Stimulated activated CD4-positive, alpha-beta T cell treated with anti-CD3 and anti-CD28 coated beads, Interleukin-12 subunit alpha, Interleukin-12 subunit beta, amount 100 ng/mL, for 24 hours (primary cell): Measurements from ENCODE around the gene ZNF221.

Experiments
- DNase-seq, 2 experiments: peaks; one replicate each; pipeline ENCODE4 v3.0.0-alpha.2; 2020; ENCODE audit warnings: low read depth in 2 of 2

The ZNF221 gene

DNA sequence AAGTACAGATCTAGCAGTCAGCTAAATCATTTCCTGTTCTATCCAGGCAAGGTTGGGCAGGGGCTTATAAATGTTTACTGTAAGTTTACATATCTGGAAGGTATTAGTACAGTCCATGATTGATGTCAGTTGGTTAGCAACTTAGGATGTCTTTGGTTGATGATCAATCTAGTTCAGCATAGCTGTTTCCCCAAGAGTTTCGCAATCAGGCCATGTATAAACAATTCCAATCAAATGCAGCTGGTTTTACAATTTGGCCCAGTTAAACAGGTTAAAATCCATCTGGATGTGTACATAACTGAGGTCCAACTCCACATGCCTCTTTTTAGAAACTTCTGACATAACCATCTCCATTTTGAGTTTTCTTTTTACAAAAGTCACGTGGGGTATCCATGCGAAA, 6.9 kb downstream of the ZNF221 start:
- no peak for DNase-seq

DNA sequence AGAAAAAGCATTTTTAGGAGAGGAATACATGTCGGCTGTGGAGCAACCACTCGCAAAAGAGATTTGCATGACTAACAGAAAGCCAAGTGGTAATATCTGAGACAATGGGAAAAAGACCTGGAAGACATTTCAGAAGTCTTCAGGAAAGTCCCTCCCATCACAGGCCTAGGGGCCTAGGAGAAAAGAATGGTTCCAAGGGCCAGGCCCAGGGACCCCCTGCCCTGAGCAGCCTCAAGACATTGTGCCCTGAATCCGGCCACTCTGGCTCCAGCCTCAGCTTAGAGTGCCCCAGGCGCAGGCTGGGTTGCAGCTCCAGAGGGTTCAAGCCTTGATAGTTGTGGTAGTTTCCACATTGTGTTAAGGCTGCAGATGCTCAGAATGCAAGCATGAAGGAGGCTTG, 9.4 kb downstream of the ZNF221 start:
- DNase-seq = no peak

GRCh38 chr19:43966079-43966694, 15.2 kb downstream of the ZNF221 start:
- no peak for DNase-seq

- DNase-seq = no peak
These were observed 25.7 kb downstream of the ZNF221 start for GRCh38 chr19:43976732-43977131.

GRCh38 chr19:43983544-43983911, 32.5 kb downstream of the ZNF221 start:
- no peak for DNase-seq

DNA sequence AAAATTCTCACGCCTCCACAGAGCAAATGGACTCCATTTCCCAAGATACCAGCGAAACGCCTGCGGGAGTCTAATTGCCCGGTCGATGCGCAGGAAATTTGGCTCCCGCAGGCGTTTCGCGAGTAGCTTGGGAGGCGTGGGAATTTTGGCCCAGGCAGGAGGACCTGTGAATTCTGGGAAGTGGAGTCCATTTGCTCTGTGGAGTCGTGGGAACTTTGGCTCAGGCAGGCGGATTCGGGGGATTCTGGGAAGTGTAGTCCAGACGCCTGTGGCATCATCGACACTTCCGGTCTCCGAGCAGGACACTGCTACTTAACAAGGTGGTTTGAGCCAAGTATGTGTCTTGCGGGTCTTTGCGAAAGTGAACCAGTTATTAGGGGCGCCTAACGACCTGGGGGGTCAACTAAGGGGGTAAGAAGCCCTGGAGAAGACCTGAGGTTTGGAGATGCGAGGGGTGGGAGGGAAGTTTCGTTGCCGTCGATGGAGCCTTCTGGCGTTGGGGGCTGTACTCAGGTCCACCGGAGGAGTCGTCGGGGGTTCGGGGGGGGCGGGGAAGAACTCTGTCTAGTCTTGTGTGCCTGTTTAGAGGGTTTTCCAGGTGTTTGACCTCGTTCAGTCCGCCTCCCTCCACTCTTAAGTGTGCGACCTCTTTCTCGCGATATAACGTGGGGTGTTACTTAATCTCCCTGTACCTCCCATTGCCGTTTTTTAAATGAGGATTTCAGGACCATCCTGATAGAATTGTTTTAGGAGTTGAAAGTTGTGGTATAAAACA, 33.1 kb downstream of the ZNF221 start, which contains the start of gene ZNF155:
ZNF155 (plus strand) TSS at position 277 of the 775 bp plus-strand sequence. CDS start 4,356 bp downstream, outside the sequence.
- peak; percentile 53 to 59 for DNase-seq

- DNase-seq = no peak
These were observed 33.6 kb downstream of the ZNF221 start for GRCh38 chr19:43984687-43985000.

- DNase-seq = no peak
These were observed 46.7 kb downstream of the ZNF221 start for GRCh38 chr19:43997631-43998290.

DNA sequence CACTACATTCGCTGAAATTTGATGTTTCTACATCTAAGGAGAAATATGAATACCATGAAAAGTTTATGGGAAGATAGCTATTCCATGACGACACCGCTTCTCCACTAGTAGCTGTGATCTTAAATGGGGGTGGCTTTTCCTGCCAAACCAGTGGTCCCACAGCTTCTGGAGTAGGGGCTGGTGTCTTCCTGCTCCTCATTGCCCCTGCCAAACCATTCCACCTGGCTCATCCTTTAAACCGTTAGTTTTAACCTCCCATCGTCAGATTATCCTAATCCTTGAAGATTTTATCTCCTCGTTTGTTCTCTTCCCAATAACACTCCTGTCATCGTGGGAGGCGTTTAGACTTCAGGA, 51.2 kb downstream of the ZNF221 start:
- DNase-seq = no peak

DNA sequence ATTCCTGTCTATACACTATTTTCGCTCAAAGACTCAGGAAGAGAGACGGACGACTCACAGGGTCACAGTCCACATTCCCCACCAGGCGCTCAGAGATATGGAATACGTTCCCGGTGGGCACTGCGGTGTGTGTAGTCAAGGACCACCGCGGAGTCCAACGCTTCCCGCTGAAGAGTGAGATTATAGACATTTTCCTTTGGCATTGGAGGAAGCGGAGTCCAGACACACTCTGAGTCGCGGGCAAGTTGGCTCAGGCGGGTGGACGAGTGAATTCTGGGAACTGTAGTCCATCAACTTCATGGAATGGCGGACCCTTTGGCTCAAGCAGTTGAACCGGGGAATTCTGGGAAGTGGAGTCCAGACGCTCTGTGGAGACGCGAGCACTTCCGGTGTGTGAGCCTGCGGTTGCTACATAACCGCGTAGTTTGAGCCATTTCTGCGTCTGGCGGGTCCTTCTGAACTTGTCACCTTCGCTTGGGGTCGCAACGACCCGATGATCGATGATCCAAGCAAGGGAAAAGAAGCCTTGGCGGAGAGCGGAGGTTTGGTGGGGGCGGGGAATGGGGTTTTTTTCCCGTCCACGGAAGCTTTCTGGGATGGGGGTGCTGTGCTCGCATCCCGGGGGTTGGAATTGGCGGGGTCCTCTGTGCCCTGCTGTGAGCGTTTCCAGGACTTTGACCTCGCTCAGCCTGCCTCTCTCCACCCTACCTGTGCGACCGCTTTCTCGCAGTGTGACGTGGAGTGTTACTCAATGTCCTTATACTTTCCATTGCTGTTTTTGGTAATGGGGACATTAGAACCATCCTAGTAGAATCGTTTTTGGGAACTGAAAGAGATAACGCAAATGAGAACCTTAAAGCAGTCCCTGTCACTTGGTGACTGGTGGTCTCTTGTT, 51.8 kb downstream of the ZNF221 start, which contains the start of gene ZNF230:
ZNF230 (plus strand) TSS at position 392 of the 895 bp plus-strand sequence. CDS start 4,122 bp downstream, outside the sequence.
- DNase-seq = peak; percentile 60 to 67

GRCh38 chr19:44003461-44004009, 52.5 kb downstream of the ZNF221 start:
- no peak for DNase-seq

DNA sequence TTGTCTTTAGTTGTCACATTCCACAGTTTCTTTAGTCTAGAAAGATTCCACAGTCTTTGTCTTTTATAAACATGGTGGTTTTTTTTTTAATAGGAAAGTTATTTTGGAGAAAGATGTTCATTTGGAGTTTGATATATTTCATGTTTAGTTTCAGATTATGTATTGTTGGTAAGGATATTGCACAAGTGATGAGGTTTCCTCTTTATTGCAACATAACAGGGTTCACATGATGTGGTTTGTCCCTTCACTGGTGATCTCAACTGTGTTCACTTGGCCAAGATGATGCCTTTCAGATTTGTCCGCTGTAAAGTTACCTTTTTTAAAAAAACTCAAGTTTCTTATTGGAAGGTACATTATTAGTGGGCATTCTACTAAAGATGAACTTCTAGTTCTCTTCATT, 54.9 kb downstream of the ZNF221 start:
- no peak for DNase-seq

DNA sequence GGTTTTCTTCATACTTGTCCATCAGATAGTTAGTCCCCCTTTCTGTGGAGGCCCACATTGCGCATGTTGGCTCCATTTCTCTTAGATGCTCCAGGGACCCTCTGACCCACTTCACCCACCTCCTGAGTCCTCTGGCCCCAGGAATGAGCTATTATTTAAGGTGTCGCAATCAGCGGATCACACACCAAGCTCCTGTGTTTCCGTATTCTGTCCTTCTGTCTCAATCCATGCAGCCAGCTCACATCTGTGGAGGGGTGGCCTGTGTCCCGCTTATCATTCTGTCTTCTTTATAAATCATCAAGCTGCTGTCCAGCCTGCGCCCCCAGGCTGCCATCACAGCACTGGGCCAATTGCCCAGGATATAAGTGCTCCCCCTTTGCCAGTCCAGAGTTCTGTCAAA, 56.4 kb downstream of the ZNF221 start:
- DNase-seq = no peak

- no peak for DNase-seq
These were observed 59.4 kb downstream of the ZNF221 start for GRCh38 chr19:44010468-44010867.
